D341Med (cell line): ENCODE results near the gene HSD3B7.
"Not testable (repeated sequence)": the region's sequence is repeated elsewhere in the genome, so short reads cannot be mapped to it uniquely, and the experiment has no call there.

Experiments
- DNase-seq: peaks from one replicate; pipeline ENCODE4 v3.0.0; 2012; ENCODE audit warnings: low spot score

The HSD3B7 gene

GRCh38 chr16:31001507-31002249, 16.7 kb downstream of the HSD3B7 start:
- DNase-seq: no peak

- DNase-seq: no peak
Observed at GRCh38 chr16:31002250-31002700, 17.3 kb downstream of the HSD3B7 start.

- peak; percentile 69 for DNase-seq
Observed at GRCh38 chr16:31002862-31003341, 17.9 kb downstream of the HSD3B7 start.

- no peak for DNase-seq
Observed at GRCh38 chr16:31003744-31004143, 18.7 kb downstream of the HSD3B7 start.

GRCh38 chr16:31004658-31005057, 19.7 kb downstream of the HSD3B7 start:
- no peak for DNase-seq

- DNase-seq: no peak
Observed at GRCh38 chr16:31005350-31006085, 20.5 kb downstream of the HSD3B7 start.

GRCh38 chr16:31006086-31006385, 21.0 kb downstream of the HSD3B7 start:
- no peak for DNase-seq

GRCh38 chr16:31006589-31006988, 21.6 kb downstream of the HSD3B7 start:
- no peak for DNase-seq

GRCh38 chr16:31007684-31008083, 22.7 kb downstream of the HSD3B7 start:
- no peak for DNase-seq

- DNase-seq: no peak
Observed at GRCh38 chr16:31008149-31008548, 23.1 kb downstream of the HSD3B7 start.

GRCh38 chr16:31008551-31008950, 23.5 kb downstream of the HSD3B7 start:
- DNase-seq: no peak

GRCh38 chr16:31009120-31009519, 24.1 kb downstream of the HSD3B7 start:
- DNase-seq: no peak

- DNase-seq: no peak
Observed at GRCh38 chr16:31009894-31010584, 25.0 kb downstream of the HSD3B7 start.

GRCh38 chr16:31010585-31011325, 25.7 kb downstream of the HSD3B7 start, which contains the start of gene STX1B:
Gene STX1B (minus strand): TSS chr16:31010638. CDS start chr16:31010396, 242 bp downstream.
- DNase-seq: peak; percentile 43

GRCh38 chr16:31011815-31012214, 26.8 kb downstream of the HSD3B7 start:
- not testable (repeated sequence) for DNase-seq

GRCh38 chr16:31013292-31013691, 28.3 kb downstream of the HSD3B7 start:
- DNase-seq: not testable (repeated sequence)

- peak; percentile 26 for DNase-seq
Observed at GRCh38 chr16:31016018-31016417, 31.0 kb downstream of the HSD3B7 start.

GRCh38 chr16:31017756-31018155, 32.7 kb downstream of the HSD3B7 start:
- peak; percentile 3 for DNase-seq

- DNase-seq: no peak
Observed at GRCh38 chr16:31020536-31020935, 35.5 kb downstream of the HSD3B7 start.

- DNase-seq: peak; percentile 10
Observed at GRCh38 chr16:31022544-31023251, 37.7 kb downstream of the HSD3B7 start.

GRCh38 chr16:31023252-31023602, 38.2 kb downstream of the HSD3B7 start:
- no peak for DNase-seq
